Epithelial cell of prostate (primary cell): ENCODE measurements around the gene HBS1L.

Source experiments
- DNase-seq: peaks from one replicate; pipeline ENCODE4 v3.0.0-alpha.2; 2011; ENCODE audit warnings: low read depth, low spot score
- H3K27ac ChIP-seq: fragments of 450-650 bp; 2 replicates; pipeline ENCODE4 v1.5.1; 2017; ENCODE audit warnings: mild to moderate bottlenecking

The HBS1L gene

DNA sequence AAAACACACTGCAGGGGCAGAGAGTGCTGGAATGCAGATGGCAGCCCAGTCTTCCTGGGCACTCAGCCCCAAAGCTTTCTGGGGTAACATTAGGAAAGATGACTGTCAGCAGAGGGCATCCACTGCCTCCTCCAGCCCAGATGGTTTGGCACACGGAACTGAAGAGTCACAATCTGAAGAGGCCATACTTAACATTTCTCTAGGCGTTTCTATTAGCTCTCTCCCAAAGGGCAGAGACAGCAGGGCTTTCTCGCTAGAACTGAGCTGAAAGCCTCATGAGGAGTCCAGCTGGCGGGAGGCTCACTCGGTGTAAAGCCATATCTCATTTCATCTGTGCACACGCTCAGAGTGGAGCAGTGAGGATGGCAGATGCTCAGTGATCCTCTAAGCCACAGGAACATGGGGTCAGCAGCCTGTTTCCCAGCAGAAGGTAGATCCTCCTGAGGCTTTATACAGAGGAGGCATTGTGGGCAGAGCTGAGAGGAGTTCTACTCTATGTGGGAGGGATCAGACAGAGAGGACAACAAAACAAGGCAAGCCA is 132.8 kb downstream of the HBS1L start:
- no peak overlapping the region for H3K27ac ChIP-seq
- DNase-seq: no peak

DNA sequence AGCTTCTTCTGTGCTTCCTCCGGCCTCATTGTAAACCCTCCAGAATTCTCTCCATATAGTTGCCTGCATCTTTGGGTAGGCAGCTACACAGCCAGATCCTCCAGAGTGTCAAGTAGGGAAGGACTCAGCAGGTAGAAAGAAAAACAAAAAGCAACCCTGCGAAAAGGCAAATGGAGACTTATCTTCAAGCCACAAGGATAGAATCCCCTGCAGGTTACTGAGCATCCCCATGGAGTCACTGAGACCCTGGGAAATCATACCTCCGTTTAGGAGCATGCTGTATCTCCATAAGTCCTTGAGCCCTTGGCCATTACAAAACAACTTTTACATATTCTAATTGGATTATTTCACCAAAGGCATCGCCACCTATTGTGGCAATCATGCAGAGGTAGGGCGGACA is 133.3 kb downstream of the HBS1L start:
- no peak overlapping the region for H3K27ac ChIP-seq
- DNase-seq: no peak

DNA sequence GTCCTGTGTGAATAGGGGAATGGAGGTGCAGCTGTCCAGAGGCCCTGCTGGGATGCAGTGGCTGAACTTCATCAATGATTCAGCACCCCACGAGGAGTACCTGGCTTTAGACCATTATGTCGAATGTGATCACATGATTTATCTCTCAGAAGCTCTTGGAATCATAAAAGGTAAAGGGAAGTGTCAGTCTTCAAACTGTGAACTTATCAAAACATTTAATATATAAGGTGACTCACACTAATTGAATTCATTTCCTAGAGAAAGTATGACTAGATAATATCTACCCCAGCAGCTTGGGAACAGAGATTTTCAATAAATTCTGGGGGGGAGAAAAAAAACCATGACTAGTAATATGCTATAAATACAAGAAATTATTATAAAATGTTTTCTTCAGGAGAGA is 134.2 kb downstream of the HBS1L start:
- H3K27ac ChIP-seq: peak overlapping the region; percentile 36
- DNase-seq: no peak

DNA sequence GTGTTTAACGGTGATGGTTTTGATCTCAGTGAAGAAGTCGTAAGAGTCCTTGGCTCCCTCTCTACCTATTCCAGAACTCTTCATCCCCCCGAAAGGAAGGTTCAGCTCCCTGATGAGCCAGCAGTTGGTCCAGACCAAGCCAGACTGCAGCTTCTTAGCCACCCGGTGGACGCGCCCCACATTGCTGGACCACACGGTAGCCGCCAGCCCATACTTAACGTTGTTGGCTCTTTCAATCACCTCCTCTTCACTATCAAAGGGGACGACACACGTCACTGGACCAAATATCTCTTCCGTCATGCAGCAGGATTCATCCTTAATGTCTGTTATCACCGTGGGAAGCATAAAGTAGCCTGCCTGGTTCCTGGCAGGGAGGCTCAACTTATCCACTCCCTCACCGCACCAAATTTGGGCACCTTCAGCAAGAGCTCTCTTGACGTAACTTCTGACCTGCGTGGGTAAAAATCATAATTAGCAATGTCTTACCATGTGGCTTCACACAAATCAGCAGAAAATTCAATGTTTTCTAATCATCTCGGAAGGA is 136.1 kb downstream of the HBS1L start:
- DNase-seq: no peak
- H3K27ac ChIP-seq: no peak overlapping the region

DNA sequence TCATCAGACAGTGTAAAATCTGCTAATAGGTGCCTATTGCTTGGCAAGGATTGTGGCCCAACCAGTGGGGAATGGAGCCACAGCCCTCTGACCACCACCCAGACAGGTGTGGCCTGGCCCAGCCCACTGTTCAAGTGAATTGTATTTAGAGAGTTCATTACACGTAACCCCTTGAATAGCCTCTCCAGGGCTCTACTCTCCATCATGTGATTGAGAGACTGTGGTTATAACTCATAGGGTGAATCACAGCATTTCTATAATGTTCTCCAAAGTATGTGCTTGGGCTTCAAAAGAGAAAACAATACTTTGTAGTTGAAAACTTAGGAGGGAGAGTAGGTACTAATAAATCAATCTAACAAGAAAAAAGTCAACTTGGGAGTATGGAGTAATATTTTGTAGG is 143.1 kb downstream of the HBS1L start:
- peak; percentile 90 for DNase-seq
- H3K27ac ChIP-seq: peak overlapping the region; percentile 98

DNA sequence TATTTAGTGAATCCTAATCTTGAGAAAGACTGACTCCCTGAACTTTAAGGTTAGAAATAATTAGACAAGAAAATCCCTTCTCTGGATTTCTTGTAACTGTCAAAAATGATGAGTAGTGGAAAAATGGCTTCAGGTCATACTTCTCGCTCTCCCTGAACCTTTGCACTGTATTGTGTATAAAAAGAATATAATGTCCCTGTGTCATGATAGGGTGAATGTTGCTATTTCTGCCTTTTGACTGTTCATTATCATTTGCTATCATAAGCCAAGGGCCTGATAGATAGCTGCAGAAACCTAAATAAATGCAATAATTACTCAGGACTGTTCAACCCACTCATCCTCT is 144.1 kb downstream of the HBS1L start:
- DNase-seq: no peak
- peak overlapping the region; percentile 98 for H3K27ac ChIP-seq
